Naive B cell (primary cell): Measurements from ENCODE around the gene FAM107A. TPM values are rescaled to one million over a fixed set of nuclear protein-coding genes. Genes with fewer than 3 reads are reported as not detected.

Experiments used
- ATAC-seq, 2 donors: fragments of 150-1000 bp; cut with Tn5 transposase; 2 replicates each; pipeline ENCODE4 v1.10.0; 2021; ENCODE audit warnings: low read depth in 2 of 2, mild to moderate bottlenecking in 2 of 2, moderate library complexity in 2 of 2
- DNase-seq: peaks from one replicate; pipeline ENCODE4 v3.0.0; 2022
- H3K27ac Mint-ChIP-seq, 6 donors: one replicate each; pipeline ENCODE4 v1.8.0; 2020 to 2022; ENCODE audit warnings: mild to moderate bottlenecking in 6 of 6, mixed read lengths in 6 of 6, moderate library complexity in 5 of 6, inconsistent platforms in 2 of 6
- H3K27me3 Mint-ChIP-seq, 3 donors: one replicate each; pipeline ENCODE4 v1.8.0; 2021 to 2022; ENCODE audit warnings: mixed read lengths in 3 of 3, mild to moderate bottlenecking in 1 of 3
- H3K36me3 Mint-ChIP-seq, 2 donors: one replicate each; pipeline ENCODE4 v1.8.0; 2020 to 2022; ENCODE audit warnings: mixed read lengths in 2 of 2, inconsistent platforms in 1 of 2, mild to moderate bottlenecking in 1 of 2
- H3K4me1 Mint-ChIP-seq, 3 donors: one replicate each; pipeline ENCODE4 v1.8.0; 2020 to 2022; ENCODE audit warnings: mixed read lengths in 3 of 3, inconsistent platforms in 1 of 3, mild to moderate bottlenecking in 1 of 3, moderate library complexity in 1 of 3
- H3K4me3 Mint-ChIP-seq, 8 donors: one replicate each; pipeline ENCODE4 v1.8.0; 2020 to 2022; ENCODE audit warnings: mild to moderate bottlenecking in 8 of 8, mixed read lengths in 8 of 8, moderate library complexity in 8 of 8, inconsistent platforms in 2 of 8
- H3K9me3 Mint-ChIP-seq, 7 donors: one replicate each; pipeline ENCODE4 v1.8.0; 2020 to 2022; ENCODE audit warnings: mixed read lengths in 7 of 7, mild to moderate bottlenecking in 5 of 7, inconsistent platforms in 2 of 7, moderate library complexity in 1 of 7
- polyA plus RNA-seq, 6 donors: library from polyadenylated mRNA; unstranded; fragments of 300-500 nt; fragmentation: Illumina TruSeq; gene quantifications; one replicate each; pipeline ENCODE4 v1.2.3, GENCODE V29; 2021; ENCODE audit warnings: low read depth in 6 of 6

The FAM107A gene
- polyA plus RNA-seq, 6 donors from 2014 or later = not detected

DNA sequence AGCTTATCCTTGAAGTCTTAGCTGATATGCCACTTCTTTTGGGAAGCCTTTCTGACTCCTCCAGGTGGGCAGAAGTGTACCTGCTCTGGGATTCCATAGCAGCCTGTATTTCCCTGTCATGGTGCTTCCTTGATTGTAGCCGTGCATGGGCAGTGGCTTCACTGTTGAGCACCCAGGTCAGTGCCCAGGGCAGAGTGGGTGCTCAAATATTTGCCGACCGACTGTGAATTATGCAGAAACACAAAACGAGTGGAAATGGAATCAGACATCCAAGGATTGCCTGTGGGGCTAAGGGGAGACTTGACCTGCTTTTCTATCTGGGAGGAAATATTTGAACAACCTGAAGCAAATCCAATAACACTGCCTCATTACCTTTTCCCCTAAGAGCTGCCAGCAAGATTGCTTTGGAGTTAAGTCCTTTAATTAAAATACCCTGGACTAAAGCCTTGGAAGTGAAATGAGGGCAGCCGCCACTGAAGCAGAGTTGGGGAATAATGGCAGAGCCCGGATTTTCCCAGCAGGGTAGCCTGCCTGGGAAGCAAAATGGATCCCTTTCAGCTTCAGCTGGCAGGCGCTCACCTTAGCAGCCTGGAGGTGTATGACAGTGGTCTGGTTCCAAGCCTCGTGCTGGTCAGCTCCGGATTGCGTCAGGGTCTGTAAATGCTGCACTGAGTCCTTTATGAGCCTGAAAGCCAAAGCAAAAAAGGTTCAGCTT is 55.1 kb downstream of the FAM107A start:
- H3K9me3 Mint-ChIP-seq = no peaks in the 10 kb centered on the region
- H3K27ac Mint-ChIP-seq = no peak overlapping the region
- ATAC-seq = no peak

DNA sequence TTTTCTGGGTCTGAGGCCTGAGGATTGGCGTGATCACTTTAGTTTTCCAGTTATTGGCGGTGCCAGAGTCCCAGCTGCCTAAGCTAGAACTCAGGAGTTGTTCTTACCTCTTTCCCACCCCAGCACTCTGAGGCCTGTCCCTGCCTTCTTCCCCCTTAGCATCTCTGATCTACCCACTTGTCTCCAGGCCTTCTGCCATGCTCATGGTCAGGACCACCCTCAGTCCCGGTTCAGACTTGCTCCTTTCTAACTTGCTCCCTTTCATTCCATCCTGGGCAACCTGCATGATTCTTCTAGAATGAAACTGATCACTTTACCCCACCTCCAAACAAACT is 55.9 kb downstream of the FAM107A start:
- H3K4me1 Mint-ChIP-seq = no peaks in the 10 kb centered on the region
- H3K9me3 Mint-ChIP-seq = no peaks in the 10 kb centered on the region
- no peaks in the 10 kb centered on the region for H3K36me3 Mint-ChIP-seq
- DNase-seq = no peak
- no peak overlapping the region for H3K27ac Mint-ChIP-seq
- ATAC-seq = no peak
- no peak overlapping the region for H3K4me3 Mint-ChIP-seq
- H3K27me3 Mint-ChIP-seq = no peaks in the 10 kb centered on the region

More for the DNA sequence above, 55.1 kb downstream of the FAM107A start:
- H3K4me1 Mint-ChIP-seq = no peaks in the 10 kb centered on the region
- H3K4me3 Mint-ChIP-seq = no peak overlapping the region
- no peak for DNase-seq
- H3K27me3 Mint-ChIP-seq = no peaks in the 10 kb centered on the region
- peaks cover 0 to 4% of the 10 kb centered on the region in 2 donors for H3K36me3 Mint-ChIP-seq

DNA sequence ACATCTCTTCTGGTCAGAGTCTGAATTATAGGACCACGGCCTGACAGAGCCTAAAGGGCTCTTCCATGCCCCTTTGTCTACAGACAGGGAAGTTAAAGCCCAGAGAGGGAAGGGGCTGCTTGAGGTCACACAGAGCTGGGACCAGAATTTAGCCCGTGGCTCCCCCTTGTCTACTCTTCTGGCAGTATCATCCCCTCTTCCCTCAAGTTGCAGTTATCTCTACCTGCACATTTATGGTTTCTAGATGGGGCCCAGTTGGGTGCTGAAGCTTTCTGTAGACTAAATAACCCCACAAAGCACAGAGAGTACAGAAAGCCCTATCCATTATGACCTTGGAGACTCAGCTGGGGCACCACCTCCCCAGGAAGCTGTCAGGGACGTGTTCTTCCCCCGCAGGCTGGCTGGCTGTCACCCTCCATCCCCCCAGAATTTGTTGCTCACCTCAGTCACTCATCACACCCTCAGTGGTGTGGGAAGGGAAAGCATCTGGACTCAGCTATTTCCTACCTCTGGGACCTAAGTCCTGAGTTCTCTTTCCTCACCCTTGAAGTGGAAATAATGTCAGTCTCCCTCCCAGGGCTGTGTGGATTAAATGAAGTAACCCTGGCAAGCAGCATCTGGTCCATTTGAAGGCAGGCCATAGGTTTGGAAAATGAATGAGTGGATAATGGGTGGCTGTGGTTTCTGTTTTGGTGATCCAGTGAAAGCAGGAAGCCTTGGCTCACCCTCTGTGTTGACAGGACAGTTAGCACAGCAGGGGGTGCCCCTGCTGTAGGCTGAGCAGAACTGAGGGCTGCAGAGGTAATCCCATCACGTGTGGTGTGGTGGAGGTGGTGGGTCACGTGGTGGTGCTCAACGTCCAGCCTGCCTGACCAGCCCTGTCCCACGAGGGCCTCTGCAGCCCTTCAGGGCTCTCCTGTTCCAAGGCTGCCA is 56.5 kb downstream of the FAM107A start:
- no peaks in the 10 kb centered on the region for H3K36me3 Mint-ChIP-seq
- H3K9me3 Mint-ChIP-seq = no peaks in the 10 kb centered on the region
- no peak overlapping the region for H3K4me3 Mint-ChIP-seq
- DNase-seq (no peak), ATAC-seq (no peak)
- peak overlapping the region in 1 of 6 donors; percentile 30 for H3K27ac Mint-ChIP-seq
- no peaks in the 10 kb centered on the region for H3K27me3 Mint-ChIP-seq
- no peaks in the 10 kb centered on the region for H3K4me1 Mint-ChIP-seq

DNA sequence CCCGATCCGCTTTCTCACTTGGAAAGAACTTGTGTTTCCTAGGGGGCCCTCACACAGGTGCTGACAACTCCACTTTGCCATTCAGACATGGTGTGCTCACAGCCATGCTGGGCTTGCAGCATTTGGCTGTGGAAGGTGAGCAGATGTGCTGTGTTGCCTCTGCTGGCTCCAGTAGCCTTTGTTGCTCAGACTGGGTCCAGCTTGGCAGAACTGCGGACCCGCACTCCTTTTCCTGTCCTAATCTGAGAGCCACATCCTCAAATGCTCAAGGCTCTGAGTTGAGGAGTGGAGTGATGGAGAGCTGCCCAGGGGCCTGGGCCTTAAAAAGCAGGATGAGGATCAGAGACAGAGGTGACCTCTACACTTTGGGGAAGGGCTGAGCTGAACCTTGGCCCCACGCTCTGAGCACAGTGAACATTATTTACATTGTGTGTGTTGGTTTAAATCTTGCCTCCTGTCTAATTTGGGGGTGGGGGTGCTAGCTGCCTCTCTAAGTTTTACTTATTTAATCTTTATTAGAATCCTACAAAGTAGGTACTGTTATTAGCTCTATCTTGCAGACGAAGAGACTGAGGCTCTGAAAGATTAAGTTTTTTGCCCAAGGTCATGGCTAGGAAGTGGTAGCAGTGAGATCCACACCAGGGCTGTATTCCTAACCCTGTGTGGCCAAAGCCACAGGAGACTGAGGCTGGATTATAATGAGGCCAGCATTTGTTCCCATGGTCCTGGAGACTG is 57.4 kb downstream of the FAM107A start:
- no peaks in the 10 kb centered on the region for H3K36me3 Mint-ChIP-seq
- ATAC-seq (no peak), DNase-seq (no peak)
- no peaks in the 10 kb centered on the region for H3K9me3 Mint-ChIP-seq
- H3K27ac Mint-ChIP-seq = no peak overlapping the region
- no peaks in the 10 kb centered on the region for H3K27me3 Mint-ChIP-seq
- H3K4me1 Mint-ChIP-seq = no peaks in the 10 kb centered on the region
- no peak overlapping the region for H3K4me3 Mint-ChIP-seq

DNA sequence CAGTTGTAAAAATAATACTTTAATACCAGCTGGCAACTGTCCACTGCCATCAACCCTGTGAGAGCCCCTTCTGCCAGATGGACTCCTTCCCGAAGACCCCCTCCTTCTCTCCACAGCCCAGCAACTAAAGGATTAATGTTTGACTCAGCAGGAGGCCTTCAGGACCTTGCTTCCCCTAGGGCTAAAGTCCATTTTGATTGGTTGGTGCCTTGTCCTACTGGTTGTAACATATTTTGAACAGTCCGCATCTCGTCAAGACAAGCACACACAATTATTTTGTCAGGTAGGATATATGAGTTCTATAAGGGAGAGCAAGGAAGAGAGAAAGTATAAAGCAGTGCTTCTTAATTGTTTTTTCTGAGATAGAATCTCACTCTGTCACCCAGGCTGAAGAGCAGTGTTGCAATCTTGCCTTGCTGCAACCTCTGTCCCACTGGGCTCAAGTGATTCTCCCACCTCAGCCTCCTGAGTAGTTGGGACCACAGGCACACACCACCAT is 58.9 kb downstream of the FAM107A start:
- no peak for ATAC-seq
- no peak overlapping the region for H3K27ac Mint-ChIP-seq

DNA sequence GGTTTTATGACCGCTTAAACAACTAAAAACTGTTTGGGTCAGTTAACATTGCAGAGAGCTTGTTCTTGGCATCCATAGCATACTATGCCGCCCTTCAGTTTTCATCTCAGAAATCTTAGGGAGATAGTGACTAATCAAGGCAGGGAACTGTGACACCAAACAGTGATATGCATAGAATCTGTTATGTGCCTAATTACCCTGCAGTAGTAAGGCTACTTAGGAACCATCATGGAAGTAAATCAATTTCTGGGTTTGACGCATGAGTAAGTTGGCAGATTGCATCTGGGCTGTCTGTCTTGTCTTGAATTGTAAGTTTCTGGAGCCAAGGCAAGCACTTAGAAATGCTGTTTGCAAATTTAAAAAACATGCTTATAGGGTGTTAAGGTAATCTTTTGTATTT is 62.8 kb downstream of the FAM107A start:
- Mint-ChIP-seq H3K27me3 (no peaks in the 10 kb centered on the region), H3K36me3 (no peaks in the 10 kb centered on the region), H3K27ac (no peak overlapping the region), H3K4me3 (no peak overlapping the region), H3K4me1 (no peaks in the 10 kb centered on the region), H3K9me3 (no peaks in the 10 kb centered on the region)
- no peak for ATAC-seq
- DNase-seq = no peak

More for the DNA sequence above, 58.9 kb downstream of the FAM107A start:
- Mint-ChIP-seq H3K4me3 (no peak overlapping the region), H3K4me1 (no peaks in the 10 kb centered on the region), H3K27me3 (no peaks in the 10 kb centered on the region), H3K36me3 (no peaks in the 10 kb centered on the region), H3K9me3 (no peaks in the 10 kb centered on the region)
- DNase-seq = no peak

Other genes with a start within 250 kb of the FAM107A start
- 100 to 1,000 TPM in 5 of 6 donors, 10 to 100 TPM in 1; 88.9 to 156 (median 126) TPM for gene PXK, start 244.5 kb downstream of the FAM107A start, polyA plus RNA-seq
- gene PDHB, start 143.6 kb downstream of the FAM107A start, polyA plus RNA-seq = 100 to 1,000 TPM in 3 of 6 donors, 10 to 100 TPM in 3; 84.4 to 157 (median 101) TPM
- 10 to 100 TPM; 11.2 to 15.4 (median 12.6) TPM for gene KCTD6, start 85.3 kb downstream of the FAM107A start, polyA plus RNA-seq
- gene ACOX2, start 40.2 kb downstream of the FAM107A start, polyA plus RNA-seq = not detected
- not detected for gene FAM3D, start 89.4 kb upstream of the FAM107A start, polyA plus RNA-seq